ENCODE measurements around the gene PYCR2.

PYCR2 gene

DNA sequence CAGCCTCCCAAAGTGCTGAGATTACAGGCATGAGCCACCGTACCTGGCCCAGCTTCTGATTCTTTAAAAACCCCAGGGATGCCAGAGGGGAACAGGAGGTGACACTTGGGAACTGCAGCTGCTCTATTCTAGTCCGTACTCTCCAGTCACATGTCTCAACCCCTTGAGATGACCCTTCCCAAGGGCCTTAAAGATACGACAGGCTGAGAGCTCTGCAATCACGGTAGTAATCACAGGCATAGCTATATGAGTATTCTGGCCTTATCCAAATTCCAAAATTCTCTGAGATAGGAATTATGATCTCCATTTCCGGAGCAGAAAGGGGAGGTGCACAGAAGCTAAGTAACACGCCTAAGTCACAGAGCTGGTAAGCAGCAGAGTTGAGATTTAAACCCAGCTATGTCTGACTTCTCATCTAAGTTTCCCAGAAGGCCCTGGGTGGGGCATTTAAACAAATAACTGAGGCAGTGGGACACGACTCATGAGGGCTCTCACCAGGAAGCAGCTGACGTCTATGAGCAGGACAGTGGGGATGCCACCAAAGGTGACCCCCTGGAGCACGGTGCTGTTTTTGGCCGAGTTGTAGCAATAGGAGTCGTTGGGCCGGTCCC lies 47.0 kb downstream of the PYCR2 start:
- H3K27ac ChIP-seq: peak overlapping the region; percentile 18; the same call in 1 of the 2 replicates
- ChIA-PET POLR2A (ENCODE audit: low non-redundant PET) (interaction anchor here (0.6 to 0.7 kb wide), 2 partner anchors 15 to 422 kb away, joined by 3 read pairs; no protein-coding TSS in a partner anchor), CTCF (interaction anchor here (0.7 to 2.3 kb wide), 7 partner anchors 10 to 402 kb away, joined by 3 to 10 read pairs (median 5); no protein-coding TSS in a partner anchor)
- DNase-seq (ENCODE audit: low spot score): no peak
- TF ChIP-seq, protein P1, sequence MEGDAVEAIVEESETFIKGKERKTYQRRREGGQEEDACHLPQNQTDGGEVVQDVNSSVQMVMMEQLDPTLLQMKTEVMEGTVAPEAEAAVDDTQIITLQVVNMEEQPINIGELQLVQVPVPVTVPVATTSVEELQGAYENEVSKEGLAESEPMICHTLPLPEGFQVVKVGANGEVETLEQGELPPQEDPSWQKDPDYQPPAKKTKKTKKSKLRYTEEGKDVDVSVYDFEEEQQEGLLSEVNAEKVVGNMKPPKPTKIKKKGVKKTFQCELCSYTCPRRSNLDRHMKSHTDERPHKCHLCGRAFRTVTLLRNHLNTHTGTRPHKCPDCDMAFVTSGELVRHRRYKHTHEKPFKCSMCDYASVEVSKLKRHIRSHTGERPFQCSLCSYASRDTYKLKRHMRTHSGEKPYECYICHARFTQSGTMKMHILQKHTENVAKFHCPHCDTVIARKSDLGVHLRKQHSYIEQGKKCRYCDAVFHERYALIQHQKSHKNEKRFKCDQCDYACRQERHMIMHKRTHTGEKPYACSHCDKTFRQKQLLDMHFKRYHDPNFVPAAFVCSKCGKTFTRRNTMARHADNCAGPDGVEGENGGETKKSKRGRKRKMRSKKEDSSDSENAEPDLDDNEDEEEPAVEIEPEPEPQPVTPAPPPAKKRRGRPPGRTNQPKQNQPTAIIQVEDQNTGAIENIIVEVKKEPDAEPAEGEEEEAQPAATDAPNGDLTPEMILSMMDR (conservative IDR thresholded peaks at IDR 0.05; ENCODE audit: low read depth): no peak

DNA sequence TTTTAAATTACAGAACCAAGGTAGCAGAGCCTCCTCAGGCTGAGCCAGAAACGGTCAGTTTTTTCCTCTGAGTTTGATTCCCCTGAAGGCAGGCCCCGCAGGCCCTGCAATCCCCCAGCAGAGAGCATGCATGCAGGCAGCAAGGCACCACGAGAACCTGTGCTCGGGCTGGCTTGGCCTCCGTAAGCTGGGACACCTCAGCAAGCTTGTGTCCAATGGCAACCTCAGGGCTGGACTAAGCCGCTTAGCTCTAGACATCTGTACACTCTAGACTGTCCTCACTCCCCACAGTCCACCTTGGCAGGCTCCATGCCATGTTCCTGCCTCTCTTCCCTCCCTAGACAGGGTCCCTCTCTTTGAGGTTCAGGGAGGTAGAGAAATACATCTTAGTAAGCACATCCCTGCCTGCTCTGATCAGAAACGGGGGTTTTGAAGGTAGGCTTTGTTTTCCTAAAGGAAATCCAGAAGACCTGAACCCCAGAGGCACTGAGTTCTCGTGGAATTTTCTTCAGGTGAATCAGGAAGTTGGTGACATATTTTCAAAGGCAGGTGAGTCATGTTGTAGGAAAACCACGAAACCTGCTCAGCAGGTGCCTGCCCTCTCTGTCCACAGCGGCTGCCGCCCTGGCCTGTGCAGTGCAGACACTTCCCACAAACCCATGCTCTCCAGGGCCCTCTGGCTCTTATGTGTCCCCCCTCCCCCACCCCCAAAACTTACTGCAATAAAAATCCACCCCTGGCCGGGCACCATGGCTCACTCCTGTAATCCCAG lies 48.8 kb downstream of the PYCR2 start:
- ChIA-PET CTCF (interaction anchor here (0.6 to 2.3 kb wide), 3 partner anchors 15 to 400 kb away, joined by 3 to 10 read pairs (median 4); no protein-coding TSS in a partner anchor), POLR2A (ENCODE audit: low non-redundant PET) (no interaction called here)
- TF ChIP-seq, protein P1 (conservative IDR thresholded peaks at IDR 0.05; ENCODE audit: low read depth): no peak
- H3K27ac ChIP-seq: peak overlapping the region; percentile 26
- DNase-seq (ENCODE audit: low spot score): peak; percentile 84

DNA sequence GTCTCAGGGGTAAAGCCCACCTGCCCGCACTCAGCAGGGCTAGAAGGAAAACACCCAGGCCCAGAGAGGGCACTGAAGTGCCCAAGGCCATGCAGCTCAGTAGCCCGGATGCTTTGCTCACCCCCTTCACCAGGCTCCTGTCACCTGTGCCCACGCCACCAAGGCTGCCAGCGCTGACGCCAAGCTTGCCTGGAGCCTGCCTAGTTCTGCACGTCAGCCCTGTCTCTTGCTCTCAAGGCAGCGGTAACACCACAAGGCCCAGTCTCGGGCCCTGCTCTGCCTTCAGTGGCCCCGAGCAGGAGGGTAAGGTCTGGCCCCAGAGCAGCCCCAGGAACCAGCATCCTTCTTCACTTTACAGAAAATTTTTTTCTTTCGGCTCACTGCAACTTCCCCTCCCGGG lies 49.6 kb downstream of the PYCR2 start:
- POLR2A ChIA-PET (ENCODE audit: low non-redundant PET): no interaction called here
- TF ChIP-seq, protein P1 (conservative IDR thresholded peaks at IDR 0.05; ENCODE audit: low read depth): no peak
- CTCF ChIA-PET: interaction anchor here (0.9 kb wide), 1 partner anchor 14 kb away, joined by 4 read pairs; no protein-coding TSS in a partner anchor
- H3K27ac ChIP-seq: no peak overlapping the region
- DNase-seq (ENCODE audit: low spot score): no peak

DNA sequence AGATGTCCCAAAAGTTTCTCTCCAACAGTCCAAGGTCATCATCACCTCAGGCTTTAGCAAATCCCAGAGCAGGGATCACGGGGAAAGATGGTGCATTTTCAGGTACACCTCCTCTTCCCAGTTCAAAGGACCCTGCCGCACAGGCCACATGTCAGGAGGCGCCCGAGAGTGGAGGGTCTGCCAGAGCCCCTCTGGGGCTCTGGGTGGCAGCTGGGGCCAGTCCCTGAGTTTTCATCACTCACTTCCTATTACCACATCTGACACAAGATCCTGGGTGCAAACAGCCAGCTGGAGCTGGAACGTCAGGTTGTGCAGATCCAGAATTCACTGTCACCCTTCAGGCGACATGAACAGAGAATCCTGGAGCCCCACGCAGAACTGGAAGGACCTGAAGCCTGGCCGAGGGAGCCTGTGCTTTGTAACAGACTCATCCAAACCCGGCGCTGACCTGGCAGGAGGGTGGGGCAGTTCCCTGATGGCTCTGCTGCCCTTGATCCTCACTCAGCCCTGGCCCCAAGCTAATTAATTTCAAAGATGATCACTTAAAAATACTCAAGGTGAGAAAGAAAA lies 50.7 kb downstream of the PYCR2 start:
- no peak for DNase-seq (ENCODE audit: low spot score)
- no peak overlapping the region for H3K27ac ChIP-seq
- ChIA-PET POLR2A (ENCODE audit: low non-redundant PET) (no interaction called here), CTCF (interaction anchor here (0.6 to 3.0 kb wide), 2 partner anchors 398 to 399 kb away, joined by 3 to 7 read pairs; no protein-coding TSS in a partner anchor)
- TF ChIP-seq, protein P1 (conservative IDR thresholded peaks at IDR 0.05; ENCODE audit: low read depth): no peak

DNA sequence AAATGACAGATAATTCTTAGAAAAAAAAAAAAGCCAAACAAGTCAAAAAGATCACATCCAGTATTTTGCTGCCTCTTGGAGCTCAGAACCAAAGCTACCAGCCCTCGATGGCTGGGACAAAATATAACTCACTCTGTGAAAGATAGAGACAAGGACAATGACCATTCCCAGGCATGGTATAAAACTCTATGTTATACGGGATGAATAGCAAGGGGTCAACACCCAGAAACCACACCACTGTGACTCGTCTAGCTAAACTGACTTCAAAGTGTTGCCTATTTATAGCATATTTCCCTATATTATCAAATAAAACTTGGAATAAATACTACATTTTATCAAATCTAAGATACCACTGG lies 52.0 kb downstream of the PYCR2 start:
- ChIA-PET CTCF (interaction anchor here (3.0 kb wide), 1 partner anchor 397 kb away, joined by 7 read pairs; no protein-coding TSS in a partner anchor), POLR2A (ENCODE audit: low non-redundant PET) (interaction anchor here (0.6 kb wide), 1 partner anchor 449 kb away, joined by 5 read pairs; no protein-coding TSS in a partner anchor)
- no peak overlapping the region for H3K27ac ChIP-seq
- DNase-seq (ENCODE audit: low spot score): no peak
- TF ChIP-seq, protein P1 (conservative IDR thresholded peaks at IDR 0.05; ENCODE audit: low read depth): no peak
